K562 (cell line): ENCODE results near the gene TBXAS1. TPM values are rescaled to one million over a fixed set of nuclear protein-coding genes. Genes with fewer than 3 reads are reported as not detected.

ENCODE experiments used
- ATAC-seq: fragments of 200-7000 bp; cut with Tn5 transposase; 3 replicates; pipeline ENCODE4 v1.9.1; 2020; ENCODE audit warnings: moderate library complexity
- BruUV-seq: library from RNA; stranded (reverse); fragments of 400-500 nt; replicated peaks from 2 replicates; lab custom pipeline; 2021; lab: Mats Ljungman, UMichigan
- CTCF ChIA-PET: fragments of 300-600 bp; formaldehyde crosslinking; extraction: SDS; loops from one replicate; lab custom pipeline; 2021; ENCODE audit warnings: low intra/inter-chr PET ratio; lab: Yijun Ruan, JAX
- POLR2A ChIA-PET: fragments of 300-600, 350-650 bp; sonication (Branson Sonifier 250); formaldehyde crosslinking; extraction: SDS; loops from one replicate; lab custom pipeline; 2021; ENCODE audit warnings: antibody characterized with exemption, inconsistent platforms; lab: Yijun Ruan, JAX
- DNase-seq, 4 experiments: peaks; one replicate each; pipeline versions ENCODE4 v3.0.0 to v3.0.0-alpha.2; 2011 to 2018; ENCODE audit warnings: low spot score in 3 of 4, mixed read lengths in 3 of 4; ENCODE audit errors: extremely low read depth in 1 of 4
- FAIRE-seq: peaks from 2 replicates; lab custom pipeline; 2011; peaks lifted over from hg19 to GRCh38; lab: Jason Lieb, UNC
- H2AFZ ChIP-seq: 2 replicates; pipeline ENCODE4 v1.6.0; 2011; ENCODE audit warnings: low read depth, low read length, control low read depth, inconsistent platforms
- H3K27ac ChIP-seq: fragments of 200-600 bp; 3 replicates; pipeline ENCODE4 v1.8.0; 2011; ENCODE audit warnings: low read depth, mild to moderate bottlenecking, control low read depth, inconsistent platforms, low read length, moderate library complexity, mixed read lengths; ENCODE audit errors: extremely low read depth
- H3K27me3 ChIP-seq, 2 experiments: fragments of 300-600 bp in 1 of 2; 2 replicates in 1 of 2; 3 replicates in 1 of 2; pipeline versions ENCODE4 v1.6.0 to v1.8.0; 2011; ENCODE audit warnings: inconsistent platforms in 2 of 2, low read length in 2 of 2, mild to moderate bottlenecking in 1 of 2, mixed read lengths in 1 of 2, moderate library complexity in 1 of 2; ENCODE audit not compliant: control insufficient read depth in 2 of 2, insufficient read depth in 2 of 2
- H3K36me3 ChIP-seq: fragments of 300-600 bp; 3 replicates; pipeline ENCODE4 v1.8.0; 2011; ENCODE audit warnings: mild to moderate bottlenecking, low read length, inconsistent platforms; ENCODE audit not compliant: control insufficient read depth, insufficient read depth
- H3K4me1 ChIP-seq, 2 experiments: fragments of 200-600 bp in 1 of 2; replicated peaks in 1 of 2; 2 replicates in 1 of 2; 3 replicates in 1 of 2; pipeline versions ENCODE4 v1.5.1 to v1.8.0; 2011; ENCODE audit warnings: inconsistent platforms in 2 of 2, low read length in 2 of 2, mild to moderate bottlenecking in 1 of 2, mixed read lengths in 1 of 2, moderate library complexity in 1 of 2; ENCODE audit not compliant: control insufficient read depth in 2 of 2, insufficient read depth in 2 of 2
- H3K4me2 ChIP-seq: 2 replicates; pipeline ENCODE4 v1.6.1; 2011; ENCODE audit warnings: low read length, control low read depth, inconsistent platforms, mixed read lengths; ENCODE audit not compliant: insufficient read depth
- H3K4me3 ChIP-seq: fragments of 200-600 bp; sonication (generic), shearing (Covaris generic); 2 replicates; pipeline ENCODE4 v1.5.1; 2016; ENCODE audit warnings: control low read depth, inconsistent platforms
- H3K79me2 ChIP-seq: fragments of 200-600 bp; 3 replicates; pipeline ENCODE4 v1.8.0; 2011; ENCODE audit warnings: low read length, inconsistent platforms; ENCODE audit not compliant: control insufficient read depth, insufficient read depth
- H3K9ac ChIP-seq, 2 experiments: 2 replicates each; pipeline versions ENCODE4 v1.6.0 to v1.6.1; 2011; ENCODE audit warnings: low read depth in 2 of 2, low read length in 2 of 2, control low read depth in 1 of 2, inconsistent platforms in 1 of 2, mild to moderate bottlenecking in 1 of 2, mixed read lengths in 1 of 2; ENCODE audit not compliant: insufficient read depth in 1 of 2
- H3K9me1 ChIP-seq: one replicate; pipeline ENCODE4 v1.6.0; 2011; ENCODE audit warnings: inconsistent platforms, mild to moderate bottlenecking, low read length, moderate library complexity; ENCODE audit not compliant: control insufficient read depth, insufficient read depth
- H3K9me3 ChIP-seq: replicated peaks from 2 replicates; pipeline ENCODE4 v1.5.1; 2011; ENCODE audit warnings: low read depth, low read length, inconsistent platforms; ENCODE audit not compliant: control insufficient read depth, insufficient read depth
- H4K20me1 ChIP-seq: replicated peaks from 2 replicates; pipeline ENCODE4 v1.6.1; 2011; ENCODE audit warnings: low read length, inconsistent platforms, mixed read lengths; ENCODE audit not compliant: control insufficient read depth, insufficient read depth
- ARID1B ChIP-seq: fragments of 450-650 bp; IDR thresholded peaks from 2 replicates; pipeline ENCODE4 v1.6.1; 2016; ENCODE audit warnings: antibody characterized with exemption, mild to moderate bottlenecking, inconsistent platforms
- CEBPG ChIP-seq, 3 experiments: fragments of 200-800 bp in 1 of 3; sonication (Bioruptor generic) in 1 of 3; sonication (generic) in 1 of 3; formaldehyde crosslinking in 1 of 3; IDR thresholded peaks in 2 of 3; conservative IDR thresholded peaks in 1 of 3; 2 replicates each; pipeline versions ENCODE4 v1.6.1 to v1.8.0; 2016 to 2022; ENCODE audit warnings: missing compliant biosample characterization in 2 of 3, missing genetic modification characterization in 2 of 3, mild to moderate bottlenecking in 1 of 3, missing genetic modification reagents in 1 of 3
- STAG1 ChIP-seq: sonication (generic); formaldehyde crosslinking; IDR thresholded peaks from 2 replicates; pipeline ENCODE4 v1.5.0; 2020; ENCODE audit warnings: missing genetic modification reagents, borderline replicate concordance
- ZNF551 ChIP-seq: fragments of 250-450 bp; sonication (Bioruptor Pico); IDR thresholded peaks from 2 replicates; pipeline ENCODE4 v1.5.0; 2021; ENCODE audit warnings: mild to moderate bottlenecking, moderate library complexity
- WGBS: fragments of 100-300 bp; shearing (Covaris generic); methylation state at CpG from one replicate; pipeline ENCODE4 v1.1.6; 2016; ENCODE audit warnings: low coverage, mixed read lengths; ENCODE audit not compliant: insufficient coverage; ENCODE audit errors: missing lambda C conversion rate; 5-methylcytosine and 5-hydroxymethylcytosine counted together
- in situ Hi-C: fragments of 300-500 bp; cut with MboI; formaldehyde crosslinking; loops from 4 replicates; pipeline ENCODE4 v1.15.0; 2018; ENCODE audit warnings: inconsistent platforms, mixed read lengths
- intact Hi-C: fragments of 100-400 bp; cut with micrococcal nuclease; formaldehyde crosslinking; loops from 2 replicates; pipeline ENCODE4 v1.14.2; 2022
- polyA plus RNA-seq, 8 experiments: library from polyadenylated mRNA; depleted of rRNA in 4 of 8; stranded (reverse) in 5 of 8; unstranded in 3 of 8; fragments of >200 nt; fragmentation: Nextera tagmentation in 2 of 8; fragmentation: Illumina TruSeq in 1 of 8; extraction: Ambion mirVana in 2 of 8; extraction: Trizol in 1 of 8; gene quantifications; 2 replicates each; pipeline versions ENCODE4 v1.2.1 to v1.2.3, GENCODE V29; 2011 to 2014; ENCODE audit warnings: inconsistent platforms in 1 of 8, missing spikeins in 1 of 8
- total RNA-seq, 7 experiments: library from RNA; depleted of rRNA in 6 of 7; stranded (reverse); fragments of >200 nt in 6 of 7; fragmentation: Illumina TruSeq in 2 of 7; extraction: Trizol in 2 of 7; gene quantifications; 2 replicates each; pipeline versions ENCODE4 v1.2.1 to v1.2.3, GENCODE V29; 2011 to 2021; ENCODE audit warnings: low replicate concordance in 1 of 7

TBXAS1 gene
- total and polyA plus RNA-seq, 9 of the 15 experiments (the other 6 are each of a cell fraction or from before 2014, with no cell fraction given), result 1.1 to 8.3 (median 1.9) TPM

GRCh38 chr7:140048138-140048537 lies 219.1 kb downstream of the TBXAS1 start:
- Histone ChIP-seq H3K9me3 (no peaks in the 10 kb centered on the region), H4K20me1 (no peaks in the 10 kb centered on the region), H3K4me1 (no peaks in the 10 kb centered on the region; a peak in 1 of 5 replicates), H3K4me2 (no peak overlapping the region), H3K27ac (no peak overlapping the region), H3K36me3 (peaks cover 27% of the 10 kb centered on the region; the same call in 2 of the 3 replicates), H3K9me1 (no peaks in the 10 kb centered on the region), H3K79me2 (no peaks in the 10 kb centered on the region), H3K4me3 (no peak overlapping the region), H3K9ac (no peak overlapping the region), H2AFZ (no peak overlapping the region), H3K27me3 (no peaks in the 10 kb centered on the region)
- BruUV-seq, result no TSS peak
- no peak for ATAC-seq
- FAIRE-seq, result no peak
- in situ Hi-C loops (no loop called here), intact Hi-C loops (loop anchor here (2.0 kb wide), 1 partner anchor 71 kb away; no protein-coding TSS in a partner anchor)
- ChIA-PET CTCF (no interaction called here), POLR2A (no interaction called here)
- WGBS, result 84% methylated on average over 4 of the region's 4 CpGs
- no peak for DNase-seq
- TF ChIP-seq ZNF551, result no peak
- TF ChIP-seq STAG1, result 0 out of 2 replicates have a peak, but pooled peaks have one; percentile 23

- no TSS peak for BruUV-seq
- CTCF ChIA-PET, result no interaction called here
Observed at GRCh38 chr7:140048989-140049338, 219.9 kb downstream of the TBXAS1 start.

More at GRCh38 chr7:140048989-140049338, 219.9 kb downstream of the TBXAS1 start:
- no peak for DNase-seq
- Histone ChIP-seq H3K79me2 (no peaks in the 10 kb centered on the region), H3K36me3 (peaks cover 35% of the 10 kb centered on the region; the same call in 2 of the 3 replicates), H3K27ac (no peak overlapping the region), H3K9me1 (no peaks in the 10 kb centered on the region), H3K4me1 (peaks cover 0 to 3% of the 10 kb centered on the region in 2 experiments; a peak in 2 of 5 replicates), H3K27me3 (no peaks in the 10 kb centered on the region), H3K9me3 (no peaks in the 10 kb centered on the region), H3K9ac (no peak overlapping the region; a peak in 1 of 4 replicates), H3K4me3 (no peak overlapping the region), H4K20me1 (no peaks in the 10 kb centered on the region), H2AFZ (no peak overlapping the region), H3K4me2 (no peak overlapping the region)
- 40% methylated on average over 1 of the region's 1 CpG for WGBS
- in situ Hi-C loops, result no loop called here
- TF ChIP-seq CEBPG (CRISPR knock-in tag; IDR thresholded peaks at IDR 0.05) (no peak), CEBPG (tag; conservative IDR thresholded peaks at IDR 0.05 in 1 of 2, IDR thresholded peaks at IDR 0.05 in 1 of 2) (no peak), ARID1B (no peak)
- POLR2A ChIA-PET, result interaction anchor here (0.6 to 1.0 kb wide), 4 partner anchors 10 to 232 kb away, joined by 4 to 5 read pairs (median 4); no protein-coding TSS in a partner anchor
- no peak; the same call in 1 of the 3 replicates for ATAC-seq
- intact Hi-C loops, result loop anchor here (2.0 kb wide), 1 partner anchor 72 kb away; no protein-coding TSS in a partner anchor
- no peak for FAIRE-seq
